H1 (cell line): ENCODE data around the gene ARF4. TPM values are rescaled to one million over a fixed set of nuclear protein-coding genes. Genes with fewer than 3 reads are reported as not detected.

Source experiments
- GABPA ChIP-seq: IDR thresholded peaks from 2 replicates; pipeline ENCODE4 v1.6.1; 2011; ENCODE audit warnings: mild to moderate bottlenecking, low read length, moderate library complexity, borderline replicate concordance; ENCODE audit not compliant: insufficient read depth
- RNF2 ChIP-seq: fragments of 200-900, 300-1000 bp; sonication (generic); IDR thresholded peaks from 2 replicates; pipeline ENCODE4 v1.7.1; 2016; ENCODE audit warnings: borderline replicate concordance, low read depth, mild to moderate bottlenecking, antibody characterized with exemption, low read length; ENCODE audit not compliant: poor library complexity, severe bottlenecking; ENCODE audit errors: missing control alignments
- TAF1 ChIP-seq: IDR thresholded peaks from 2 replicates; pipeline ENCODE4 v1.6.1; 2011; ENCODE audit warnings: mild to moderate bottlenecking, low read depth, low read length
- polyA plus RNA-seq, 7 experiments: library from polyadenylated mRNA; depleted of rRNA in 3 of 7; stranded (reverse) in 5 of 7; unstranded in 2 of 7; fragments of >200 nt in 5 of 7; fragments of 200-250 nt in 2 of 7; gene quantifications; 1 replicate in 5 of 7; 2 replicates in 1 of 7; 4 replicates in 1 of 7; pipeline versions ENCODE4 v1.2.1 to v1.2.3, GENCODE V29; 2011 to 2013; ENCODE audit warnings: missing spikeins in 2 of 7, mixed read lengths in 2 of 7
- total RNA-seq: library from RNA; stranded (reverse); fragmentation: NEBNext Ultra II Directional; extraction: Animal tissue kit (Norgen Biotek cat#: 25700); gene quantifications from 2 replicates; pipeline ENCODE4 v1.2.1, GENCODE V29; 2021

ARF4 gene
- total and polyA plus RNA-seq, 2 of the 8 experiments (the other 6 are each of a cell fraction or from before 2014, with no cell fraction given) = 138 to 165 TPM

DNA sequence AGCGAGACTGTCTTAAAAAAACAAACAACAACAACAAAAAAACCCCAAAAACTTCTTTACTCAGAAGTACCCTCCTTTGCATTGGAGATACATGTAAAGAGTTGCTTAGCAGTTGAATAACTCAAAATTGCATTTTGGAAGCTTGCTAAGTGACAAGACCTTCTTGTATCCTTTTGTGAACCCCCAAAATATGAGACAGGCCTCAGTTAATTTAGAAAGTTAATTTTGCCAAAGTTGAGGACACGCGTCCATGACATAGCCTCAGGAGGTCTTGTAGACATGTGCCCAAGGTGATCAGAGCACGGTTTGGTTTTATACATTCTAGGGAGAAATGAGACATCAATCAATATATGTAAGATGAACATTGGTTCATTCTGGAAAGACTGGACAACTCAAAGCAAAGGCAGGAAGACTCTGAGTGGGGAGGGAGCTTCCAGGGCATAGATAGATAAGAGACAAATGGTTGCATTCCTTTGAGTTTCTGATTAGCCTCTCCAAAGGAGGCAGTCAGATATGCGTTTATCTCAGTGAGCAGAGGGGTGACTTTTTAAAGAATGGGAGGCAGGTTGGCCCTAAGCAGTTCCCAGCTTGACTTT, 1.7 kb upstream of the ARF4 start (continued):
- TF ChIP-seq GABPA (no peak), TAF1 (no peak), RNF2 (no peak)
